ENCODE measurements around the gene ARL8B. TPM values are rescaled to one million over a fixed set of nuclear protein-coding genes. Genes with fewer than 3 reads are reported as not detected.
"Not testable (repeated sequence)": the region's sequence is repeated elsewhere in the genome, so short reads cannot be mapped to it uniquely, and the experiment has no call there.

The ARL8B gene
- total RNA-seq, 1 experiment from 2014 or later, result 51.8 TPM

DNA sequence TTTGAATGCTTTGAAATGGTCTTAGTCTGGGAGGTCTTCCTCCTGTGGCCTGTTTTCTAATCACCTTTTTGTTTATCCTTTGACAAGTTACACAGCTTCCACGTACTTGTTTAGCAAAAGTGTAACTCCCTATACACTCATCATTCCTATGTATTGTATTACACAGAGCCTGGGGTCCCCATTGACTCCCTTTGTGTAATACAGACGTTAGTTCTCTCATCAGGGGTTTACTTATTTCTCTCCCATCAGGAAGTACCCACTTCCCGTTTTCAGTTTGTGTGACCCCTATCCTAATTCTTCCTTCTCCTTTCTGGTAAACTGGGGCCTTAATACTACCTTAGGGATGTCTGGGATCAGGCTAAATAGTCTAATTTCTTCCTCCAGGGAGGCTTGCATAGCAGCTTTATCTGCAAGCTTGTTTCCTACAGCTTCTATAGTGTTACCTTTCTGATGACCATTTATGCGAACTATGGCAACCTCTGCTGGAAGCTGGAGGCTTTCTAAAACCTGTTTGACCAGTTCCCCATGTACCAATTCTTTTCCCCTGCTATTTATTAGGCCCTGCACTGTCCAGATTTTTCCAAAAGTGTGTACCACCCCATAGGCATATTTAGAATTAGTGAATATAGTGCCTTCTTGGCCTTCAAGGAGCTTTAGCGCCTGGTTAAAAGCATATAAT is 22.4 kb downstream of the ARL8B start:
- intact Hi-C loops (cut with micrococcal nuclease; ENCODE audit: unreplicated experiment), result no loop called here
- no peaks in the 10 kb centered on the region for H3K27me3 ChIP-seq (ENCODE audit: control insufficient read depth, insufficient read depth, low read length)
- H3K9me3 ChIP-seq (ENCODE audit: control insufficient read depth, insufficient read depth, low read depth, low read length), result no peaks in the 10 kb centered on the region
- no peak for TF ChIP-seq TCF7L2 (IDR thresholded peaks at IDR 0.05; ENCODE audit: low read depth, low read length)
- no peak for TF ChIP-seq POLR2AphosphoS5 (IDR thresholded peaks at IDR 0.05; ENCODE audit: low read depth, low read length)
- TF ChIP-seq, protein P1, sequence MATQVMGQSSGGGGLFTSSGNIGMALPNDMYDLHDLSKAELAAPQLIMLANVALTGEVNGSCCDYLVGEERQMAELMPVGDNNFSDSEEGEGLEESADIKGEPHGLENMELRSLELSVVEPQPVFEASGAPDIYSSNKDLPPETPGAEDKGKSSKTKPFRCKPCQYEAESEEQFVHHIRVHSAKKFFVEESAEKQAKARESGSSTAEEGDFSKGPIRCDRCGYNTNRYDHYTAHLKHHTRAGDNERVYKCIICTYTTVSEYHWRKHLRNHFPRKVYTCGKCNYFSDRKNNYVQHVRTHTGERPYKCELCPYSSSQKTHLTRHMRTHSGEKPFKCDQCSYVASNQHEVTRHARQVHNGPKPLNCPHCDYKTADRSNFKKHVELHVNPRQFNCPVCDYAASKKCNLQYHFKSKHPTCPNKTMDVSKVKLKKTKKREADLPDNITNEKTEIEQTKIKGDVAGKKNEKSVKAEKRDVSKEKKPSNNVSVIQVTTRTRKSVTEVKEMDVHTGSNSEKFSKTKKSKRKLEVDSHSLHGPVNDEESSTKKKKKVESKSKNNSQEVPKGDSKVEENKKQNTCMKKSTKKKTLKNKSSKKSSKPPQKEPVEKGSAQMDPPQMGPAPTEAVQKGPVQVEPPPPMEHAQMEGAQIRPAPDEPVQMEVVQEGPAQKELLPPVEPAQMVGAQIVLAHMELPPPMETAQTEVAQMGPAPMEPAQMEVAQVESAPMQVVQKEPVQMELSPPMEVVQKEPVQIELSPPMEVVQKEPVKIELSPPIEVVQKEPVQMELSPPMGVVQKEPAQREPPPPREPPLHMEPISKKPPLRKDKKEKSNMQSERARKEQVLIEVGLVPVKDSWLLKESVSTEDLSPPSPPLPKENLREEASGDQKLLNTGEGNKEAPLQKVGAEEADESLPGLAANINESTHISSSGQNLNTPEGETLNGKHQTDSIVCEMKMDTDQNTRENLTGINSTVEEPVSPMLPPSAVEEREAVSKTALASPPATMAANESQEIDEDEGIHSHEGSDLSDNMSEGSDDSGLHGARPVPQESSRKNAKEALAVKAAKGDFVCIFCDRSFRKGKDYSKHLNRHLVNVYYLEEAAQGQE (IDR thresholded peaks at IDR 0.05; ENCODE audit: insufficient read depth in 1 of 2, low read depth in 2 of 2, low read length in 1 of 2), result no peak
- no peak for TF ChIP-seq SIN3A (IDR thresholded peaks at IDR 0.05; ENCODE audit: borderline replicate concordance, insufficient read depth, low read depth, low read length)
- TF ChIP-seq CTCF (IDR thresholded peaks at IDR 0.05), result no peak
- DNase-seq (ENCODE audit: low read depth, low spot score) (no peak), ATAC-seq (no peak)
- no peaks in the 10 kb centered on the region for H3K36me3 ChIP-seq (ENCODE audit: control insufficient read depth, insufficient read depth, low read length)
- no peaks in the 10 kb centered on the region for H3K4me1 ChIP-seq (ENCODE audit: control insufficient read depth, insufficient read depth, low read length)
- no TSS peak for BruUV-seq (replicated peaks)
- POLR2A ChIA-PET, result no interaction called here
- no peak overlapping the region for H3K27ac ChIP-seq (ENCODE audit: low read length)
- H3K4me3 ChIP-seq (ENCODE audit: low read depth in 2 of 2, low read length in 2 of 2), result no peak overlapping the region
- in situ Hi-C loops (cut with HindIII; ENCODE audit: low pct_unique_long_range_greater_than_20kb, low sequenced_read_pairs), result no loop called here
- CTCF ChIA-PET, result no interaction called here

DNA sequence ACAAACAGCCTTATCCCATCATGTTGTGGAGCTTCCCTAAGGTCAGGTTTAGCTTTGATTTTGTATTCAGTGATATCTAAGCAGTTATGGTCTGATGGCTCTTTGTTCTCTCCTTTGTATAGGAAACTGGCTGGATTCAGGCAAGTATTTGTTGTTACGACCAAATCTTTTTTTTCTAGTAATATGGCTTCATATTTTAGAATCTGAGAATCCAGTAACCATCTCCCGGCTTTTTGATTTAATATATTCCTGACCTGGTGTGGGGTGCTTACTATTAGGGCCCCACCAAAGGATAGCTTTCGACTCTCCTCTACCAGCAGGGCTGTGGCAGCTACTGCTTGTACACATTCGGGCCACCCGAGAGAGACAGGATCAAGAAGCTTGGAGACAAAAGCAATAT is 23.0 kb downstream of the ARL8B start:
- TF ChIP-seq SIN3A (IDR thresholded peaks at IDR 0.05; ENCODE audit: borderline replicate concordance, insufficient read depth, low read depth, low read length) (no peak), POLR2AphosphoS5 (IDR thresholded peaks at IDR 0.05; ENCODE audit: low read depth, low read length) (no peak), TCF7L2 (IDR thresholded peaks at IDR 0.05; ENCODE audit: low read depth, low read length) (no peak), CTCF (IDR thresholded peaks at IDR 0.05) (no peak)
- TF ChIP-seq, protein P1 (IDR thresholded peaks at IDR 0.05; ENCODE audit: insufficient read depth in 1 of 2, low read depth in 2 of 2, low read length in 1 of 2), result no peak
- ChIA-PET POLR2A (no interaction called here), CTCF (no interaction called here)
- in situ Hi-C loops (cut with HindIII; ENCODE audit: low pct_unique_long_range_greater_than_20kb, low sequenced_read_pairs), result no loop called here
- Histone ChIP-seq H3K27me3 (ENCODE audit: control insufficient read depth, insufficient read depth, low read length) (no peaks in the 10 kb centered on the region), H3K27ac (ENCODE audit: low read length) (no peak overlapping the region), H3K36me3 (ENCODE audit: control insufficient read depth, insufficient read depth, low read length) (no peaks in the 10 kb centered on the region), H3K4me3 (ENCODE audit: low read depth in 2 of 2, low read length in 2 of 2) (no peak overlapping the region), H3K4me1 (ENCODE audit: control insufficient read depth, insufficient read depth, low read length) (no peaks in the 10 kb centered on the region), H3K9me3 (ENCODE audit: control insufficient read depth, insufficient read depth, low read depth, low read length) (no peaks in the 10 kb centered on the region)
- no peak for ATAC-seq
- DNase-seq (ENCODE audit: low read depth, low spot score), result no peak
- intact Hi-C loops (cut with micrococcal nuclease; ENCODE audit: unreplicated experiment), result no loop called here
- BruUV-seq (replicated peaks), result no TSS peak

DNA sequence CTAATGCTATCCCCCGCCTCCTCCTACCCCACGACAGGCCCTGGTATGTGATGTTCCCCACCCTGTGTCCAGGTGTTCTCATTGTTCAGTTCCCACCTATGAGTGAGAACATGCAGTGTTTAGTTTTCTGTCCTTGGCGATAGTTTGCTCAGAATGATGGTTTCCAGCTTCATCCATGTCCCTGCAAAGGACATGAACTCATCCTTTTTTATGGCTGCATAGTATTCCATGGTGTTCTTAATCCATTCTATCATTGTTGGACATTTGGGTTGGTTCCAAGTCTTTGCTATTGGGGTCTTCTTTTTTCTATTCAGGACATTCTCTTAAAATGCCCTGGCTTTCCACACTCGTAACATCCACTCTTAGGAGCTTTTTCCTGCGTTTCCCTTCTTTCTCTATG is 25.1 kb downstream of the ARL8B start:
- BruUV-seq (replicated peaks); H3K9me3 ChIP-seq (ENCODE audit: control insufficient read depth, insufficient read depth, low read depth, low read length); H3K36me3 ChIP-seq (ENCODE audit: control insufficient read depth, insufficient read depth, low read length); H3K27ac ChIP-seq (ENCODE audit: low read length); in situ Hi-C loops (cut with HindIII; ENCODE audit: low pct_unique_long_range_greater_than_20kb, low sequenced_read_pairs); intact Hi-C loops (cut with micrococcal nuclease; ENCODE audit: unreplicated experiment); H3K4me1 ChIP-seq (ENCODE audit: control insufficient read depth, insufficient read depth, low read length); DNase-seq (ENCODE audit: low read depth, low spot score); ATAC-seq; H3K27me3 ChIP-seq (ENCODE audit: control insufficient read depth, insufficient read depth, low read length); CTCF ChIA-PET; H3K4me3 ChIP-seq (ENCODE audit: low read depth in 2 of 2, low read length in 2 of 2); POLR2A ChIA-PET: not testable (repeated sequence)
